Suppressor macrophage treated with lipopolysaccharide for 4 hours (primary cell): ENCODE measurements around the gene COMMD10.

ENCODE experiments used
- DNase-seq: peaks from one replicate; pipeline ENCODE4 v3.0.0-alpha.2; 2020

Gene COMMD10

GRCh38 chr5:116296335-116297072, 211.7 kb downstream of the COMMD10 start:
- no peak for DNase-seq

GRCh38 chr5:116297296-116297814, 212.5 kb downstream of the COMMD10 start:
- DNase-seq: no peak

GRCh38 chr5:116299746-116300640, 215.2 kb downstream of the COMMD10 start:
- no peak for DNase-seq

- DNase-seq: no peak
Measured at GRCh38 chr5:116301110-116301509, 216.3 kb downstream of the COMMD10 start.

GRCh38 chr5:116303340-116303739, 218.5 kb downstream of the COMMD10 start:
- DNase-seq: no peak

- no peak for DNase-seq
Measured at GRCh38 chr5:116303810-116304209, 219.0 kb downstream of the COMMD10 start.

- no peak for DNase-seq
Measured at GRCh38 chr5:116305899-116306298, 221.1 kb downstream of the COMMD10 start.

- no peak for DNase-seq
Measured at GRCh38 chr5:116306846-116307245, 222.0 kb downstream of the COMMD10 start.

GRCh38 chr5:116308391-116308790, 223.6 kb downstream of the COMMD10 start:
- no peak for DNase-seq

GRCh38 chr5:116313366-116313765, 228.5 kb downstream of the COMMD10 start:
- peak; percentile 4 for DNase-seq

- DNase-seq: no peak
Measured at GRCh38 chr5:116315531-116315930, 230.7 kb downstream of the COMMD10 start.

- DNase-seq: no peak
Measured at GRCh38 chr5:116318091-116318854, 233.4 kb downstream of the COMMD10 start.

GRCh38 chr5:116320486-116320885, 235.7 kb downstream of the COMMD10 start:
- no peak for DNase-seq

- DNase-seq: no peak
Measured at GRCh38 chr5:116329503-116329902, 244.7 kb downstream of the COMMD10 start.

- DNase-seq: no peak
Measured at GRCh38 chr5:116340799-116341198, 256.0 kb downstream of the COMMD10 start.
